ENCODE data around the gene ERF. TPM values are rescaled to one million over a fixed set of nuclear protein-coding genes. Genes with fewer than 3 reads are reported as not detected.
"Not testable (repeated sequence)": the region's sequence is repeated elsewhere in the genome, so short reads cannot be mapped to it uniquely, and the experiment has no call there.

Gene ERF
- total RNA-seq, 1 donor from 2014 or later, result 43.1 TPM

DNA sequence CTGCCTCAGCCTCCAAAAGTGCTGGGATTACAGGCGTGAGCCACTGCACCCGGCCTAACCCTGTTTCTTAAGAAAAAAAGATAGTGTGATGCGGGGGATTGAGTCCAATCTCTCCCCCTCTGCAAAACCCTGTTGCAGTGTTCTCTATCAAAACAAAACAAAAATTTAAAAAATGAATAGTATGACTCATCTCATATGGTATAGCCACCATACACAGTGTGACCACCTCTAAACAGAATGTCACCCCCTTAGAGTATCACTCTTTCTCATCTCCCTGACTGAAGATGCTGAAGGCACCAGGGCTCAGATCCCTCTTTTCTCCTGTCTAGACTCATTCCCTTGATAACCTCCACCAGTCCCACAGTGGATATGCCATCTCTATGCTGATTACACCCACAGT lies 6.8 kb upstream of the ERF start:
- Mint-ChIP-seq H3K27ac (peak overlapping the region; percentile 64), H3K4me1 (peaks cover 8% of the 10 kb centered on the region), H3K4me3 (peak overlapping the region; percentile 44), H3K9me3 (no peaks in the 10 kb centered on the region), H3K36me3 (no peaks in the 10 kb centered on the region), H3K27me3 (ENCODE audit: insufficient read depth, low read depth) (peaks cover 10% of the 10 kb centered on the region)
- DNase-seq (ENCODE audit: low spot score), result no peak
- Histone ChIP-seq H3K79me2 (ENCODE audit: low read depth) (no peaks in the 10 kb centered on the region), H2AFZ (replicated peaks) (no peak overlapping the region), H3K4me1 (peaks cover 9% of the 10 kb centered on the region), H3K36me3 (no peaks in the 10 kb centered on the region), H3K9ac (no peak overlapping the region), H3K27ac (no peak overlapping the region), H3K4me2 (no peak overlapping the region), H3K4me3 (no peak overlapping the region), H3K27me3 (no peaks in the 10 kb centered on the region), H3K9me3 (ENCODE audit: low read depth) (no peaks in the 10 kb centered on the region), H4K20me1 (ENCODE audit: low read depth) (no peaks in the 10 kb centered on the region), H3F3A (ENCODE audit: low read depth) (peaks cover 15% of the 10 kb centered on the region)
- TF ChIP-seq EZH2phosphoT487 (IDR thresholded peaks at IDR 0.05) (no peak), EZH2 (IDR thresholded peaks at IDR 0.05) (no peak)
- TF ChIP-seq, protein P1, sequence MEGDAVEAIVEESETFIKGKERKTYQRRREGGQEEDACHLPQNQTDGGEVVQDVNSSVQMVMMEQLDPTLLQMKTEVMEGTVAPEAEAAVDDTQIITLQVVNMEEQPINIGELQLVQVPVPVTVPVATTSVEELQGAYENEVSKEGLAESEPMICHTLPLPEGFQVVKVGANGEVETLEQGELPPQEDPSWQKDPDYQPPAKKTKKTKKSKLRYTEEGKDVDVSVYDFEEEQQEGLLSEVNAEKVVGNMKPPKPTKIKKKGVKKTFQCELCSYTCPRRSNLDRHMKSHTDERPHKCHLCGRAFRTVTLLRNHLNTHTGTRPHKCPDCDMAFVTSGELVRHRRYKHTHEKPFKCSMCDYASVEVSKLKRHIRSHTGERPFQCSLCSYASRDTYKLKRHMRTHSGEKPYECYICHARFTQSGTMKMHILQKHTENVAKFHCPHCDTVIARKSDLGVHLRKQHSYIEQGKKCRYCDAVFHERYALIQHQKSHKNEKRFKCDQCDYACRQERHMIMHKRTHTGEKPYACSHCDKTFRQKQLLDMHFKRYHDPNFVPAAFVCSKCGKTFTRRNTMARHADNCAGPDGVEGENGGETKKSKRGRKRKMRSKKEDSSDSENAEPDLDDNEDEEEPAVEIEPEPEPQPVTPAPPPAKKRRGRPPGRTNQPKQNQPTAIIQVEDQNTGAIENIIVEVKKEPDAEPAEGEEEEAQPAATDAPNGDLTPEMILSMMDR (IDR thresholded peaks at IDR 0.05), result no peak

DNA sequence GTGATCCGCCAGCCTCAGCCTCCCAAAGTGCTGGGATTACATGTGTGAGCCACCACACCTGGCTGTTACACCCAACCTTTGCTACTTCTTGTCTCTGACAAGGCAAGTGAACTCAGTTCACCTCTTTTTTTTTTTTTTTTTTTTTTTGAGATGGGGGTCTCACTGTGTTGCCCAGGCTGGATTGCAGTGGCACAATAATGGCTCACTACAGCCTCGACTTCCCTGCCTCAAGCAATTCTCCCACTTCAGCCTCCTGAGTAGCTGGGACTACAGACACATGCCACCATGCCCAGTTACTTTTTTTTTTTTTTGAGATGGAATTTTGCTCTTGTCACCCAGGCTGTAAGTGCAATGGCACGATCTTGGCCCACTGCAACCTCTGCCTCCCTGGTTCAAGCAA lies 2.9 kb upstream of the ERF start:
- Histone ChIP-seq H3K4me1 (peaks cover 19% of the 10 kb centered on the region), H3K79me2 (ENCODE audit: low read depth) (peaks cover 22% of the 10 kb centered on the region), H3F3A (ENCODE audit: low read depth) (peaks cover 37% of the 10 kb centered on the region)
- H3K9ac ChIP-seq; H3K4me3 Mint-ChIP-seq; H3K36me3 ChIP-seq; H3K4me2 ChIP-seq; H3K4me3 ChIP-seq; DNase-seq (ENCODE audit: low spot score); H3K27me3 ChIP-seq; H3K9me3 ChIP-seq (ENCODE audit: low read depth); H3K27ac ChIP-seq; H4K20me1 ChIP-seq (ENCODE audit: low read depth); H3K36me3 Mint-ChIP-seq; H3K9me3 Mint-ChIP-seq; H3K27ac Mint-ChIP-seq; H2AFZ ChIP-seq (replicated peaks): not testable (repeated sequence)
- peaks cover 17% of the 10 kb centered on the region for H3K27me3 Mint-ChIP-seq (ENCODE audit: insufficient read depth, low read depth)
- peaks cover 13% of the 10 kb centered on the region for H3K4me1 Mint-ChIP-seq

DNA sequence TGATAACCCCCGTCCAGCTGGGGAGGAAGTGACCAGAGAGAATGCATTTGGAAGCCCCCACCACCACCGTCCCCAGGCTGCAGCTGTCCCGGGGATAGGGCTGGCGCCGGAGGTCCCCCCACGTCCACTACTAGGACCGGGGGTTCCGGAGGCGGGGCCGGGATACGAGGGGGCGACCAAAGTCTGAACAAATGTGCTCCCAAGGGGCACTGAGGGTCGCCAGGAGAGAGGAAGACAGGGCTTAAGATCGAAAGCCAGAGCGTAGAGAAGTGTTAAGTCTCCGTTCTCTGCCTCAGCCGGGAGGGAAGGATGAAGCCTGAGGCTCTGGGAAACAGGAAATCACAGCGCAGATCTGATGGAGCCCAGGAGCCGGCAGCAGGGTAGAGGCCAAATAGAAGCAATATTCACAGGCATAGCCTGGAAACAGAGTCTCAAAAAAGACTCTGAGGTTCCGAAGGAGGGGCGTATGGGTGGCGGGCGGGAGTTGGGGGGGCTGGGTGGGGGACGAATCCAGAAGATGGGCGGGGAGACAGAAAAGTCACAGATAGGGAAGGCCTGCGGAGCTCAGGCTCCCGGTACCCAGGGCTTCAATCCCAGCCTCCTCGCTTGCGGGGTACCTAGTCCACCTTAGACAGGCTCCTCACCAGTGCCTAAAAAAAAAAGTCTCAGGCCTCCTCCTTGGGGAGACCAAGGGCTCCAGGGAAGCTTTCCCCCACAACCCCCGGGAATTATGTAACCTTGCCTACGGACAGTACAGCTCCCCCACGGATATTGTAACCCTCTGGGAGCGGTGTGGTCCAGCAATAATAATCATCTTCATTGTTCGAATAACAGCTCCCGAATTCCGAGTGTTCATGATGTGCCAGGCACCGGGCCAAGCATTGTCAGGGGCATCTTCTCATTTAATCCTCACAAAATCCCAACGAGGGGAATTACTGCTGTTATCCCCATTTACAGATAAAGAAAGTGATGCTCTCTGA lies 1.1 kb upstream of the ERF start:
- no peaks in the 10 kb centered on the region for H3K27me3 ChIP-seq
- no peak for TF ChIP-seq EZH2phosphoT487 (IDR thresholded peaks at IDR 0.05)
- no peak for TF ChIP-seq EZH2 (IDR thresholded peaks at IDR 0.05)
- TF ChIP-seq, protein P1 (IDR thresholded peaks at IDR 0.05), result no peak
- no peaks in the 10 kb centered on the region for H3K36me3 ChIP-seq
- peak overlapping the region; percentile 55 for H2AFZ ChIP-seq (replicated peaks)
- H3K79me2 ChIP-seq (ENCODE audit: low read depth), result peaks cover 40% of the 10 kb centered on the region
- H3F3A ChIP-seq (ENCODE audit: low read depth), result peaks cover 42% of the 10 kb centered on the region
- H3K9ac ChIP-seq, result peak overlapping the region; percentile 9
- Mint-ChIP-seq H3K36me3 (no peaks in the 10 kb centered on the region), H3K9me3 (no peaks in the 10 kb centered on the region), H3K4me1 (peaks cover 27% of the 10 kb centered on the region), H3K27ac (peak overlapping the region; percentile 97), H3K27me3 (ENCODE audit: insufficient read depth, low read depth) (peaks cover 18% of the 10 kb centered on the region), H3K4me3 (peak overlapping the region; percentile 84)
- H3K27ac ChIP-seq, result peak overlapping the region; percentile 40
- H3K4me3 ChIP-seq, result peak overlapping the region; percentile 93
- DNase-seq (ENCODE audit: low spot score), result peak; percentile 84
- H3K4me1 ChIP-seq, result peaks cover 34% of the 10 kb centered on the region
- H4K20me1 ChIP-seq (ENCODE audit: low read depth), result peaks cover 25% of the 10 kb centered on the region
- peak overlapping the region; percentile 87 for H3K4me2 ChIP-seq
- H3K9me3 ChIP-seq (ENCODE audit: low read depth), result no peaks in the 10 kb centered on the region
